GM18870 (cell line): ENCODE measurements around the gene KCNH5.

ENCODE experiments used
- ATAC-seq: cut with Tn5 transposase; IDR thresholded peaks from one replicate; pipeline ENCODE4 v1.9.1; 2021; ENCODE audit warnings: moderate library complexity; ENCODE audit not compliant: unreplicated experiment

The KCNH5 gene

GRCh38 chr14:62682208-62682607 is 363.1 kb downstream of the KCNH5 start:
- no peak for ATAC-seq

GRCh38 chr14:62674563-62675237 is 370.6 kb downstream of the KCNH5 start:
- ATAC-seq = no peak

GRCh38 chr14:62673014-62673755 is 372.1 kb downstream of the KCNH5 start:
- ATAC-seq = no peak

- ATAC-seq = no peak
Measured at GRCh38 chr14:62670526-62670925, 374.7 kb downstream of the KCNH5 start.

- no peak for ATAC-seq
Measured at GRCh38 chr14:62667421-62667914, 377.8 kb downstream of the KCNH5 start.

- ATAC-seq = no peak
Measured at GRCh38 chr14:62665286-62665685, 380.0 kb downstream of the KCNH5 start.

GRCh38 chr14:62663456-62663821 is 381.8 kb downstream of the KCNH5 start:
- no peak for ATAC-seq

- ATAC-seq = no peak
Measured at GRCh38 chr14:62662811-62663455, 382.3 kb downstream of the KCNH5 start.

- no peak for ATAC-seq
Measured at GRCh38 chr14:62661818-62662217, 383.4 kb downstream of the KCNH5 start.

GRCh38 chr14:62658631-62659030 is 386.6 kb downstream of the KCNH5 start:
- ATAC-seq = no peak

GRCh38 chr14:62657376-62657775 is 387.9 kb downstream of the KCNH5 start:
- ATAC-seq = no peak

- ATAC-seq = no peak
Measured at GRCh38 chr14:62655166-62655565, 390.1 kb downstream of the KCNH5 start.

- no peak for ATAC-seq
Measured at GRCh38 chr14:62654641-62655040, 390.6 kb downstream of the KCNH5 start.
